KOPT-K1 (cell line): ENCODE results near the gene IL1A.
A peak's percentile ranks its signal among the peaks of the same experiment; 100 is the strongest.

Experiments
- H3K27ac ChIP-seq: fragments of 200-600 bp; sonication (generic); 2 replicates; pipeline ENCODE4 v1.5.1; 2016; ENCODE audit warnings: antibody characterized with exemption, mild to moderate bottlenecking, low read depth, low read length; ENCODE audit not compliant: poor library complexity, severe bottlenecking
- H3K36me3 ChIP-seq: fragments of 200-600 bp; sonication (generic); 2 replicates; pipeline ENCODE4 v1.5.1; 2017; ENCODE audit warnings: antibody characterized with exemption, mild to moderate bottlenecking, low read length, moderate library complexity; ENCODE audit not compliant: insufficient read depth
- H3K9me3 ChIP-seq: fragments of 200-600 bp; sonication (generic); 2 replicates; pipeline ENCODE4 v1.5.1; 2017; ENCODE audit warnings: antibody characterized with exemption, low read length, mild to moderate bottlenecking; ENCODE audit not compliant: insufficient read depth, poor library complexity, severe bottlenecking

IL1A gene

GRCh38 chr2:112765251-112765650, 19.0 kb downstream of the IL1A start:
- peaks cover 11% of the 10 kb centered on the region for H3K9me3 ChIP-seq
- peak overlapping the region; percentile 91 for H3K27ac ChIP-seq
- peaks cover 29% of the 10 kb centered on the region for H3K36me3 ChIP-seq

- Histone ChIP-seq H3K36me3 (peaks cover 38% of the 10 kb centered on the region), H3K27ac (peak within 1 kb of the TSS; percentile 91), H3K9me3 (peaks cover 11% of the 10 kb centered on the region)
Measured at GRCh38 chr2:112764071-112765044, 19.9 kb downstream of the IL1A start, which contains the start of gene CKAP2L. Gene CKAP2L (minus strand): TSS chr2:112764609. CDS start chr2:112764598, 11 bp downstream.

- peaks cover 59% of the 10 kb centered on the region for H3K36me3 ChIP-seq
- no peak overlapping the region for H3K27ac ChIP-seq
- no peaks in the 10 kb centered on the region for H3K9me3 ChIP-seq
Measured at GRCh38 chr2:112762276-112762675, 22.0 kb downstream of the IL1A start.

GRCh38 chr2:112760149-112760548, 24.1 kb downstream of the IL1A start:
- Histone ChIP-seq H3K27ac (no peak overlapping the region), H3K9me3 (no peaks in the 10 kb centered on the region), H3K36me3 (peaks cover 80% of the 10 kb centered on the region)

GRCh38 chr2:112758711-112759110, 25.6 kb downstream of the IL1A start:
- Histone ChIP-seq H3K36me3 (peaks cover 94% of the 10 kb centered on the region), H3K9me3 (no peaks in the 10 kb centered on the region), H3K27ac (no peak overlapping the region)

- Histone ChIP-seq H3K27ac (no peak overlapping the region), H3K36me3 (peaks cover 100% of the 10 kb centered on the region), H3K9me3 (no peaks in the 10 kb centered on the region)
Measured at GRCh38 chr2:112757265-112757664, 27.0 kb downstream of the IL1A start.

GRCh38 chr2:112756207-112756606, 28.1 kb downstream of the IL1A start:
- Histone ChIP-seq H3K36me3 (peaks cover 100% of the 10 kb centered on the region), H3K9me3 (no peaks in the 10 kb centered on the region), H3K27ac (no peak overlapping the region)

- Histone ChIP-seq H3K9me3 (no peaks in the 10 kb centered on the region), H3K27ac (no peak overlapping the region), H3K36me3 (peaks cover 100% of the 10 kb centered on the region)
Measured at GRCh38 chr2:112755444-112755843, 28.8 kb downstream of the IL1A start.

- Histone ChIP-seq H3K27ac (no peak overlapping the region), H3K36me3 (peaks cover 100% of the 10 kb centered on the region), H3K9me3 (no peaks in the 10 kb centered on the region)
Measured at GRCh38 chr2:112754564-112754963, 29.7 kb downstream of the IL1A start.

- Histone ChIP-seq H3K27ac (no peak overlapping the region), H3K9me3 (no peaks in the 10 kb centered on the region), H3K36me3 (peaks cover 100% of the 10 kb centered on the region)
Measured at GRCh38 chr2:112752667-112753066, 31.6 kb downstream of the IL1A start.

- H3K9me3 ChIP-seq: no peaks in the 10 kb centered on the region
- peaks cover 100% of the 10 kb centered on the region for H3K36me3 ChIP-seq
- H3K27ac ChIP-seq: no peak overlapping the region
Measured at GRCh38 chr2:112751451-112752197, 32.7 kb downstream of the IL1A start.

GRCh38 chr2:112750560-112750843, 33.8 kb downstream of the IL1A start:
- no peak overlapping the region for H3K27ac ChIP-seq

GRCh38 chr2:112749755-112750559, 34.3 kb downstream of the IL1A start:
- Histone ChIP-seq H3K9me3 (no peaks in the 10 kb centered on the region), H3K27ac (no peak overlapping the region), H3K36me3 (peaks cover 100% of the 10 kb centered on the region)

More at GRCh38 chr2:112750560-112750843, 33.8 kb downstream of the IL1A start:
- Histone ChIP-seq H3K36me3 (peaks cover 100% of the 10 kb centered on the region), H3K9me3 (no peaks in the 10 kb centered on the region)

- Histone ChIP-seq H3K9me3 (no peaks in the 10 kb centered on the region), H3K27ac (no peak overlapping the region), H3K36me3 (peaks cover 92% of the 10 kb centered on the region)
Measured at GRCh38 chr2:112740527-112740926, 43.8 kb downstream of the IL1A start.
